Activated T-cell treated with anti-CD3 and anti-CD28 coated beads for 4 hours (primary cell): ENCODE data around the gene ICAM4.
A peak's percentile ranks its signal among the peaks of the same experiment; 100 is the strongest.
"Not testable (repeated sequence)": the region's sequence is repeated elsewhere in the genome, so short reads cannot be mapped to it uniquely, and the experiment has no call there.

ENCODE experiments used
- DNase-seq: peaks from one replicate; pipeline ENCODE4 v3.0.0-alpha.2; 2020

Gene ICAM4

GRCh38 chr19:10286803-10287737 lies at the start of gene ICAM4:
Gene ICAM4 (plus strand): TSS chr19:10286955. CDS start chr19:10287013, 58 bp downstream.
- DNase-seq: no peak

GRCh38 chr19:10237702-10238101 lies 49.1 kb upstream of the ICAM4 start:
- no peak for DNase-seq

- DNase-seq: no peak
Measured at GRCh38 chr19:10238172-10238783, 48.5 kb upstream of the ICAM4 start.

- DNase-seq: not testable (repeated sequence)
Measured at GRCh38 chr19:10241826-10242449, 44.8 kb upstream of the ICAM4 start.

GRCh38 chr19:10243606-10244005 lies 43.1 kb upstream of the ICAM4 start:
- no peak for DNase-seq

- DNase-seq: no peak
Measured at GRCh38 chr19:10245189-10245939, 41.4 kb upstream of the ICAM4 start.

- no peak for DNase-seq
Measured at GRCh38 chr19:10246511-10246910, 40.2 kb upstream of the ICAM4 start.

GRCh38 chr19:10251792-10252694 lies 34.7 kb upstream of the ICAM4 start, which contains the start of gene MRPL4:
Gene MRPL4 (plus strand): TSS chr19:10252214. CDS start chr19:10252254, 40 bp downstream.
- peak; percentile 94 for DNase-seq

- DNase-seq: no peak
Measured at GRCh38 chr19:10252707-10253106, 34.0 kb upstream of the ICAM4 start.

- DNase-seq: no peak
Measured at GRCh38 chr19:10254244-10254643, 32.5 kb upstream of the ICAM4 start.

- DNase-seq: no peak
Measured at GRCh38 chr19:10255358-10255757, 31.4 kb upstream of the ICAM4 start.

- no peak for DNase-seq
Measured at GRCh38 chr19:10256551-10256950, 30.2 kb upstream of the ICAM4 start.

- no peak for DNase-seq
Measured at GRCh38 chr19:10256970-10257615, 29.7 kb upstream of the ICAM4 start.

- DNase-seq: no peak
Measured at GRCh38 chr19:10258080-10258710, 28.6 kb upstream of the ICAM4 start.

GRCh38 chr19:10259162-10259905 lies 27.4 kb upstream of the ICAM4 start:
- peak; percentile 91 for DNase-seq

GRCh38 chr19:10260141-10260584 lies 26.6 kb upstream of the ICAM4 start:
- DNase-seq: peak; percentile 36

GRCh38 chr19:10262771-10263170 lies 24.0 kb upstream of the ICAM4 start:
- no peak for DNase-seq

GRCh38 chr19:10266706-10267105 lies 20.0 kb upstream of the ICAM4 start:
- DNase-seq: no peak

- DNase-seq: no peak
Measured at GRCh38 chr19:10268071-10268470, 18.7 kb upstream of the ICAM4 start.
